SKM-1 treated with dmso at 0.1 percent for 144 hours (cell line): Measurements from ENCODE around the gene YIPF2.
"Not testable (repeated sequence)": the region's sequence is repeated elsewhere in the genome, so short reads cannot be mapped to it uniquely, and the experiment has no call there.

ENCODE experiments used
- DNase-seq: peaks from one replicate; lab custom pipeline; 2025; ENCODE audit not compliant: unreplicated experiment; lab: John Stamatoyannopoulos, UW

The YIPF2 gene

GRCh38 chr19:10928563-10929401 lies at the start of gene YIPF2, which contains the start of gene TIMM29:
Gene YIPF2, minus strand, starts transcription at chr19:10928639. Its CDS starts 229 bp downstream, at chr19:10928410.
Gene TIMM29, plus strand, starts transcription at chr19:10928811. Its CDS starts 12 bp downstream, at chr19:10928823.
- peak; percentile 96 for DNase-seq

- no peak for DNase-seq
These were observed 49.3 kb upstream of the YIPF2 start for GRCh38 chr19:10977742-10978092.

DNA sequence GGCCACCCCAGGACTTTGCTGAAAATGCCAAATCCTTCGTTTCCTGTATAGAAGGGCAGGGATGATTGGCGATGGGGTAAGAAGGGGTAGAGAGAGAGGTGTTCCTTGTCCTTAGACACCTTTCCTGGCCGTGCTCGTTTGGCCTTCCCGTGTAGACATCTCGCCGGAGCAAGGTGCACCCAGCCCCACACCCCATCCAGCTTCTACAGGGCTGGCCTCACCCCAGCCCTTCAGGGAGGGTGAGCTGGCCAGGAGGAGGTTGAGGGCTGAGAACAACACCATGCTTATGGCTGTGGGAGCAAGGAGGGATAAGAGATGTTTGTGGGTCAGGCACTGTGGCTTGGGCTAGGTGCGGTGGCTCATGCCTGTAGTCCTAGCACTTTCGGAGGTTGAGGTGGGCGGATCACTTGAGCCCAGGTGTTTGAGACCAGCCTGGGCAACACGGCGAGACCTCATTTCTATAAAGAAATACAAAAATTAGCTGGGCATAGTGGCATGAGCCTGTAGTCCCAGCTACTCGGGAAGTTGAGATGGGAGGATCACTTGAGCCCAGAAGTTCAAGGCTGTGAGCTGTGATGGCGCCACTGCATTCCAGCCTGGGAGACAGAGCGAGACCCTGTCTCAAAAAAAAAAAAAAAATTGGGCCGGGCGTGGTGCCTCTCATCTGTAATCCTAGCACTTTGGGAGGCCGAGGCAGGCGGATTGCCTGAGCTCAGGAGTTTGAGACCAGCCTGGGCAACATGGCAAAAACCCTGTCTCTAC lies 47.9 kb upstream of the YIPF2 start:
- no peak for DNase-seq

DNA sequence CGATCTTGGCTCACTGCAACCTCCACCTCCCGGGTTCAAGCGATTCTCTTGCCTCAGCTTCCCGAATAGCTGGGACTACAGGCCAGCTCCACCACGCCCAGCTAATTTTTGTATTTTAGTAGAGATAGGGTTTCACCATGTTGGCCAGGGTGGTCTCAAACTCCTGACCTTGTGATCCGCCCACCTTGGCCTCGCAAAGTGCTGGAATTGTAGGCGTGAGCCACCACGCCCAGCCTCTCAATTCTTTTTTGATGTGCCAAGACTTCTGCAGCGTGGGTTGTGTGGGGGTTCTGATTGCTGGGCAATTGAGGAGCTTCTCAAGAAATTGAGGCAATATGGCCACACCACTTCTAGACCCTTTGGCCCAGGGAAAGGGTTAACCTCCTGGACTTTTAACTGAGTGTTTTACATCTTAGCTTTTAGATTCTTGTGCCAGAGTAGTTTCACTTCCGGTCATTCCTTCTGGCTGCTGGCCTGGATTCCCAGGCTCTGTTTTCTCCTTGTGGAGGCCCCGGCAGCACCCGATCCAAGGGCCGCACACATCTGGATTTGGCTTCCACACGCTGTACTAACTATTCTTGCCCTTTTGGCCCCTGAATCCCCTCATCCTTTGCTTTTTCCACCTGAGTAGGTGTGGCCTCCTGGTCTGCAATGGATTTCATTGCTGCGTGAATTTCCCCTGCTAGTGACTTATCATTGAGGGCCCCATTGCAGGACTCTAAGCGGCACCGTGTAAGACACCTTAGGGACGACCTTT lies 47.1 kb upstream of the YIPF2 start:
- DNase-seq, result no peak

DNA sequence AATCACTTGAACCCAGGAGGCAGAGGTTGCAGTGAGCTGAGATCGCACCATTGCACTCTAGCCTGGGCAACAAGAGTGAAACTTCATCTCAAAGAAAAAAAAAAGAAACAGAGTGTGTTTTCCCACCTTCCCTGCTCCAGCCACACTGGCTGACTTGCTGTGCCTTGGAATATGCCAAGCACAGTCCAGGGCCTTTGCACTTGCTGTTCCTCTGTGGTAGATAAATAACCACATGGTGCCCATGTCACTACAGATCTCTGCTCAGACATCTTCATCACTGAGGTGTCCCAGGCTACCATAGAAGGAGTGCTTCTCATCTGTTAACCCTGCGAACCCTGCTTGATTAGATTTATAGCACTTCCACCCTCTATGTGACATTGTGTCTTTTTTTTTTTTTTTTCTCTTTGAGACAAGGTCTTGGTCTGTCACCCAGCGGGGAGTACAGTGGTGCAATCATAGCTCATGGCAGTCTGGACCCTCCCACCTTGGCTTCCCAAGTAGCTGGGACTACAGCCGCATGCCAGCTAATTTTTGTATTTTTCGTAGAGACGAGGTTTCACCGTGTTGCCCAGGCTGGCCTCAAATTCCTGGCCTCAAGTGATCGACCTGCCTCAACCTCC lies 42.8 kb upstream of the YIPF2 start:
- no peak for DNase-seq

- no peak for DNase-seq
These were observed 40.2 kb upstream of the YIPF2 start for GRCh38 chr19:10968527-10969135.

- DNase-seq, result no peak
These were observed 38.4 kb upstream of the YIPF2 start for GRCh38 chr19:10966809-10967208.

DNA sequence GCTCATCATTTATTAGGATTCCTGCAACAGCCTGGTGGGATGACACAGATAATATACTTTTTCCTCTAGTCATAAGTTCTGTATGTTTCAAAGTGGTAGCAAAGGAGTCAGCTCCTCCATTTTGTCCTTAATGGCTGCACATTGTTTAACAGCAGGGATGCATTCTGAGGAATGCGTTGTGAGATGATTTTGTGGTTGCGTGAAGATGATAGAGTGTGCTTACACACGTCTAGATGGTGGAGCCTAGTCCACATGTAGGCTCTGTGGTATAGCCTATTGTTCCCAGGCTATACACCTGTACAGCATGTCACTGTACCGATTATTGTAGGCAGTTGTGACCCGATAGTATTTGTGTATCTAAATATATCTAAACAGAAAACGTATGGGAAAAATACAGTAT lies 37.0 kb upstream of the YIPF2 start:
- DNase-seq, result no peak

DNA sequence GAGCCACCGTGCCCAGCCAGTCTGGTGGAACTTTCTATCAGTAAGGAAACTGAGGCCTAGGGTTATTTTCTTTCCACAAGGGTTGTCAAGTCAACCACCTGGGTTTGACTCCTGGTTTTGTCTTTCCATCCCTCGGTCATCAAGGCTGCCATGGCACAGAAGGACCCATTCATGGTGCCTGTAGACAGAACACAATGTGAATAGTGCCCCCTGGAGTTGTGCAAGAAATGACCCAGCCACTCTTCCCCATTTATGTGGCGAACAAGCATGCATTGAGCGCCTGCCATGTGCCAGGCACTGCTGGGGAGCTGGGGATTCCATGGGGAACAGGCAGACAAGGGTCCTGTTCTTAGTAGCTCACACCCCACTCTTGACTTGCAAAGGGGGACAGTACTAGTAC lies 36.5 kb upstream of the YIPF2 start:
- no peak for DNase-seq

DNA sequence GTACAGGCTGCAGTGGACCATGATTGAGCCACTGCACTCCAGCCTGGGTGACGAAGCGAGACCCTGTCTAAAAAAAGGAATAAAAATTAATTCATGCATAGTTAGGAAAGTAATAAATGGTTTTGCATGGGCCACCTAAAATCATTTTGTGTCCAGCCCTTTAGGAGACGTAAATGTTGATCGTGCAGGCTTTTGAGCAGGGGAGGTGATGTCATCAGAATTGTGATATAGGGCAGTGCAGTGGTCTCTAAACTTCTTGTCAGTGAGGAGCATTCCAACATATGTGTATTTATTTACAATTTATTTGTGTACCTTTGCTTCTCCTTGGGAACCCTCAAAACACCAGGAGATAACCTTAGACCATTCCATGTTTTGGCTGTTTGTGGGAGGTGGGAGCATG lies 35.4 kb upstream of the YIPF2 start:
- no peak for DNase-seq

GRCh38 chr19:10962863-10963262 lies 34.4 kb upstream of the YIPF2 start:
- DNase-seq, result no peak

DNA sequence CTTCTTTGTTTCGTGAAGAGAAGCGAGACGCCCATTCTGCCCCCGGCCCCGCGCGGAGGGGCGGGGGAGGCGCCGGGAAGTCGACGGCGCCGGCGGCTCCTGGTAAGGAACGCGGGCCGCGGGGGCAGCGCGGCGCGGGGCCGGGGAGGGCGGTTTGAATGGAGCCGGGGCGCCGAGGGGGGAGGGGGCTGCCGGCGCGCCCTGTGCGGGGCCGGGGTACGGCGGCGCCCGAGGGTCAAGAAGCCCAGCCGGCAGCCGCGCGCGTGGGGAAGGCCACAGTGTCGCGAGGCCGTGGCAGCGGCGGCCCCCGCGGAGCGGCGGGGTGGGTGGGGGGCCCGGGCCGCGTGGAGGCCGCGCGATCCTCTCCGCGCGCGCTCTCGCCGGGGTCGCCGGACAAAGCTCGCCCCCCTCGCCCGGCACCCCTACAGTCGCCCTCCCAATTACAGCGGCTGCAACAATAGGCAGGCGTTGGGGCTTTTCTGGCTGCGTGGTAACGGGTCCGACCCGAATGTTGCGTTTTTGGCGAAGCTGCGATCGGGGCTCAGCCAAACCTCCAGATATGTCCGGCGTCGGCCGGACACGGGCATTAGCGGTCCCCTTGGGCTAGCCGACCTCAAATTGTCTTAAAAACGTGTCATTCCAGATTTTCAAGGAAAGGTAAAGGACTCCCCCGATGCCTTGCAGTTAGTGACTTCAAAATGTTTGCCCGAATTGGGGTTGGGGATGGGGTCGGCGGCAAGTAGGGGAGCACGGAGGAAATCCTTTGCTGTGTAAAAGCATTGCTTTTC lies 32.8 kb upstream of the YIPF2 start:
- DNase-seq, result no peak

DNA sequence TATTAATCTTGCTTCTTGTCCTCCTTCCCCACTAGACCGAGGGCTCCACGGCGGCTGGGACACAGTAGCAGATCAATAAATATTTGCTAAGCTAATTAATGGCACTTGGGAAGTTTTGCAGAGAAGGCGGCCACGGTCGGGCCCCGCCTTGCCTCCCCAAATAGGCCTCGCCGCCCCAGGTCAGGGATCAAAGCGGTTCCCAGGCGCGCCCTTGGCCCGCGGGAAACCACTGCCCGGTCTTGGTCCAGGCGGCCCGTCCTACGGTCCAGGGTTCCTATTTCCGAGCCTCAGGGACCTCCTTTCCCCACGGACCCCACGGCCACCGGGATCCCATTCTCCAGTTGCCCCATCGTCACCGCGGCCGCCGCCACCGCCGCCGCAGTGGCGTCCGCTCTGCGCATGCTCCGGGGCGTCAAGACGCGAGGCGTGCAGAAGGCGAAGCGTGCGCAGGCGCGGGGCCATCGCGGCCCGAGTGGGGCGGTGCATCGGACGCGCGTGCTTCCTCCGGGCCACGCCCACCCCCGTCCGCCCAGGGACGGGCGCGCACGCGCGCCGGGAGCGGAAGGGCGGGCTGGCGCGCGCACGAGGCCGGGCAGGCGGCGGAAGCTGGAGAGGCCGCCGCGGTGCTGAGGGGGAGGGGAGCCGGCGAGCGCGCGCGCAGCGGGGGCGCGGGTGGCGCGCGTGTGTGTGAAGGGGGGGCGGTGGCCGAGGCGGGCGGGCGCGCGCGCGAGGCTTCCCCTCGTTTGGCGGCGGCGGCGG lies 32.1 kb upstream of the YIPF2 start, which contains the start of gene SMARCA4:
Gene SMARCA4 (plus strand): TSS at position 717 of the 759 bp plus-strand sequence. CDS start 23,122 bp downstream, outside the sequence.
- DNase-seq, result peak; percentile 95

DNA sequence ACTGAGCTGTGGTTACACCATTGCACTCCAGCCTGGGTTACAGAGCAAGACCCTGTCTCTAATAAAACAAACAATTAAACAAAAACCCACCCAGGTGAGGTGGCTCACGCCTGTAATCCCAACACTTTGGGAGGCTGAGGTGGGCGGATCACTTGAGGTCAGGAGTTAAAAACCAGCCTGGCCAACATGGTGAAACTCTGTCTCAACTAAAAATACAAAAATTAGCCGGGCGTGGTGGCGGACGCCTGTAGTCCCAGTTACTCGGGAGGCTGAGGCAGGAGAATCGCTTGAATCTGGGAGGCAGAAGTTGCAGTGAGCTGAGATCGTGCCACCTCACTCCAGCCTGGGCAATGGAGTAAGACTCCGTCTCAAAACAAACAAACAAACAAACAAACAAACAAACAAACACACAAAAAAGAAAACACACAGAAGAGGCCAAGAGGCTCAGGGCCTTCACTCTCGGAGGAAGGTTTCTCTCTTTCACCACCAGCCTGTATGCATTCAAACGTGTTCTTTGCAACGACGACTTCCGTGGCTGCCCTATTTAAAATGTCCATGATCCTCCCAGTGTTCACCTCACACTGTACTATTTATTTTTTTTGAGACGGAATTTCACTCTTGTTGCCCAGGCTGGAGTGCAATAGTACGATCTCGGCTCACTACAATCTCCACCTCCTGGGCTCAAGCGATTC lies 31.0 kb upstream of the YIPF2 start:
- not testable (repeated sequence) for DNase-seq

DNA sequence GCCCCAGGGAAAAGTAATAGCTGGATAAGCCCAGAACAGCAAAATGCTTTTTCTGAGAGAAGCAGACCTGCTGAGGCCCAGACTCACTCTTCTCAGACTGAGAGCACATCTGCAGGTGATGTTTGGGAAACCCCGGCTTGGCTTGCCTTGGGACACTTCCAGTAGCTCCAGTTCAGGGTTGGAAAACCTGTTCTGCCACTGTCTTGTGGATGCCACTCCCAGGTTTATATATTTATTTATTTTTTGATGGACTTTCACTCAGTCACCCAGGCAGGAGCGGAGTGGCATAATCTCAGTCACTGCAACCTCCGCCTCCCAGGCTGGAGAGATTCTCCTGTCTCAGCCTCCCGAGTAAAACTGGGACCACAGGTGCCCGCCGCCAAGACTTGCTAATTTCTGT lies 24.4 kb upstream of the YIPF2 start:
- DNase-seq, result no peak

- DNase-seq, result no peak
These were observed 18.7 kb upstream of the YIPF2 start for GRCh38 chr19:10946958-10947657.

DNA sequence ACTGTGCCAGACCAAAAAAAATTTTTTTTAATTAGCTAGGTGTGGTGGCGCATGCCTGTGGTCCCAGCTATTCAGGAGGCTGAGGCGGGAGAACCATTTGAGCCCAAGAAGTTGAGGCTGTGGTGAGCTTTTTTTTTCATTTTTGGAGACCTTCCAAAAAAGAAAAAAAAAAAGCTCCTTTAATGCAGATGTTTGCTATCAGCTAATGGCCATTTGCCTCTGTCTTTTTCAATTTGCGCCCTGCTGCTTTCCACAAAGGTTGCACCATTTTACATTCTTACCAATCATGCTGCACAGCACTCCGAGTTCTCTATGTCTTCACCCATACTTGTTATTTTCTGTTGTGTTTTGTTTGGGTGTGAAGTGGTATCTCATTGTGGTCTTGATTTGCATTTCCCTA lies 16.8 kb upstream of the YIPF2 start:
- no peak for DNase-seq

DNA sequence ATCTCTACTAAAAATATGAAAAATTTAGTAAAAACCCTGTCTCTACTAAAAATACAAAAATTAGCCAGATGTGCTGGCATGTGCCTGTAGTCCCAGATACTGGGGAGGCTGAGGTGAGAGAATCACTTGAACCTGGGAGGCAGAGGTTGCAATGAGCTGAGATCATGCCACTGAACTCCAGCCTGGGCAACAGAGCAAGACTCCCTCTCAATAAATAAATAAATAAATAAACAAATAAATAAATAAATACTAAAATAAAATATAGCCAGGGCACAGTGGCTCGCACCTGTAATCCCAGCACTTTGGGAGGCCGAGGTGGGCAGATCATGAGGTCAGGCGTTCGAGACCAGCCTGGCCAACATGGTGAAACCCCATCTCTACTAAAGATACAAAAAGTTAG lies 15.0 kb upstream of the YIPF2 start:
- not testable (repeated sequence) for DNase-seq
